ENCODE data around the gene SLC13A5.

DNA sequence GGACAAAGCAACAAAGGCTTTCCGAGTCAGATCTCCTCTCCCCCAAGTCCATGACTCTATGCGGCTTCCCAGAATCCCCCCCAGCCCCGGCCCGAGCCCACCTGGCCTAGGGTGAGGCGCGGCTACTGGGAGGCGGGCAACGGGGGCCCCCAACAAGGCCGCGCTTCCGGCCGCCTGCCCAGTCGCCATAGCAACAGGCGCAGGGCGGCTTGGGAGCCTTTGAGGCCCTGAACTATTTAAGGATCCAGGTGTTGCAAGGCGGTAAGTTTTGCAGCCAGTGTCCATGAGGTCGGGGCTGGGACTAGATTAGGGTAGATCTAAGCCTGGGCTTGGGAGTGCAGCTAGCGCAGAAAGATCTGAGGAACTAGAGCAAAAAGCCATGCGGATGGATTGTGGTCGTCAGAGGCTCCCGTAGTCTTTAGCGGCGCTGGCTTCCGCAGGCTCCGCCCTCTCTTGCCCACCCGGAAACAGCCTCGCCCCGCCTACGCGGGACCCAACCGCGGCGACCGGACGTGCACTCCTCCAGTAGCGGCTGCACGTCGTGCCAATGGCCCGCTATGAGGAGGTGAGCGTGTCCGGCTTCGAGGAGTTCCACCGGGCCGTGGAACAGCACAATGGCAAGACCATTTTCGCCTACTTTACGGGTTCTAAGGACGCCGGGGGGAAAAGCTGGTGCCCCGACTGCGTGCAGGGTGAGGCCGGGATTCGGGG lies 72.5 kb downstream of the SLC13A5 start, which contains the start of the genes KIAA0753 and TXNDC17:
- TF ChIP-seq, protein P1, sequence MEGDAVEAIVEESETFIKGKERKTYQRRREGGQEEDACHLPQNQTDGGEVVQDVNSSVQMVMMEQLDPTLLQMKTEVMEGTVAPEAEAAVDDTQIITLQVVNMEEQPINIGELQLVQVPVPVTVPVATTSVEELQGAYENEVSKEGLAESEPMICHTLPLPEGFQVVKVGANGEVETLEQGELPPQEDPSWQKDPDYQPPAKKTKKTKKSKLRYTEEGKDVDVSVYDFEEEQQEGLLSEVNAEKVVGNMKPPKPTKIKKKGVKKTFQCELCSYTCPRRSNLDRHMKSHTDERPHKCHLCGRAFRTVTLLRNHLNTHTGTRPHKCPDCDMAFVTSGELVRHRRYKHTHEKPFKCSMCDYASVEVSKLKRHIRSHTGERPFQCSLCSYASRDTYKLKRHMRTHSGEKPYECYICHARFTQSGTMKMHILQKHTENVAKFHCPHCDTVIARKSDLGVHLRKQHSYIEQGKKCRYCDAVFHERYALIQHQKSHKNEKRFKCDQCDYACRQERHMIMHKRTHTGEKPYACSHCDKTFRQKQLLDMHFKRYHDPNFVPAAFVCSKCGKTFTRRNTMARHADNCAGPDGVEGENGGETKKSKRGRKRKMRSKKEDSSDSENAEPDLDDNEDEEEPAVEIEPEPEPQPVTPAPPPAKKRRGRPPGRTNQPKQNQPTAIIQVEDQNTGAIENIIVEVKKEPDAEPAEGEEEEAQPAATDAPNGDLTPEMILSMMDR (conservative IDR thresholded peaks at IDR 0.05; ENCODE audit: low read length): no peak
- TF ChIP-seq EZH2phosphoT487 (IDR thresholded peaks at IDR 0.05; ENCODE audit: borderline replicate concordance): no peak
